ENCODE measurements around the gene BBLN.

BBLN gene

GRCh38 chr9:128192601-128193371 is 32.7 kb downstream of the BBLN start:
- peak; percentile 68 for DNase-seq

DNA sequence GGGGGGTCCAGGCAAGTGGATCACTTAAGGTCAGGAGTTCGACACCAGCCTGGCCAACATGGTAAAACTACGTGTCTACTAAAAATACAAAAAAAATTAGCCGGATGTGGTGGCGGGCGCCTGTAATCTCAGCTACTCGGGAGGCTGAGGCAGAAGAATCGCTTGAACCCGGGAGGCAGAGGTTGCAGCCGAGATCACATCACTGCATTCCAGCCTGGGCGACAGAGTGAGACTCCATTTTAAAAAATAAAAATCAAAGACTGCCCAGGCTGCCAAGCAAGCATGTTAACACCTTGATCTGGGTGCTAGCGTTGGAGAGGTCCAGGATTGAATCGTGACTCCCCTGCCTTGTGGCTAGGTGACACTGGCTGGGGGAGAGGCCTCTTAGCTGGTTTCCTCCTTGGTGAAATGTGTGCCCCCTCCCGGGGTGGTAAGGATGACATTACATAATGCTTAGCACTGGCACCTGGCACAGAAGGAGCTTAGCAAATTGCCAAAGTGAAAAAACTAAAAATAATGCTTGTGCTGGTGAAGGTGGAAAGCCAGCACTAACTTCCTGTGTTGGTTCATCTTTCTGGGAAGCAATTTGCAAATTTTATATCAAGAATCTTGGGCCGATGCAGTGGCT is 33.5 kb downstream of the BBLN start:
- no peak for DNase-seq

DNA sequence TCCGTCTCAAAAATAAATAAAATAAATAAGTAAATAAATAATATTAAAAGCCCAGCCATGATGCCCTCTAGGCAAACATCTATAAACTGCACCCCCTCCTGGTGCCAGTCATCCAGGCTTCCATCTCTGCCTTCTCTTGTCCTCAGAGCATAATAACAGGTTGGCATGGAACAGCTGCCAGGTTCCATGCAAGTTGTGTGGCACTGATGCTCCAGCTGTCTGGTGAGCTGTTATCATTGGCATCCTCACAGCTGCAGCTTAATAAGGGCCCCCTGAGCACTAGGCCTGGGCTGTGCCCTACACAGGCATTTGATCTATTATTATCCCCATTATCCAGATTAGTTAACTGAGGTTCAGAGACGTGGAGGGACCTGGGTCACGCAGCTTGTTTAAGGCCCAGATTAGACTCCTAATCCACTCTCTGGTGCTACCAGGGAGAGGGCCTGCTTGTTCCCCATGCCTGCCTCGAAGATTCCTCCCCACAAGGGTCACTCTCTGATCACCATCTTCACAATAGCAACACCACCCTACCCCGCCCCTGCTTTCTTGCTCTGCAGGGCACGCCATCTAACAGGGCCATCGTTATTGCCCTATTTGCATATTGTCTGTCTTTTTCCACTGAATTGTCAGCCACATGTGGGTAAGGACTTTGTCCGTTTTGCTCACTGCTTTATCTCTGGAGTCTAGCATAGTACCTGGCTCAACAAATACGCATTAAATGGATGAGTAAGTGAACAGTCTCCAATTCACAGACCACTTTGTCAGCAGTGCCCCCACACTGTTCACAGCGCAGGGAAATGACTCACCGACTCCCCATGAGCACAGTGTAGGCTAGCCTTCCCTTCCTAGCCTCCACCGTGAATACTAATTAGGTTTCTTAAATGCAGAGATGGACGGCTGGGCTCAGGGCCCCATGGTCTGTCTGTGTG is 41.6 kb downstream of the BBLN start:
- no peak for DNase-seq

DNA sequence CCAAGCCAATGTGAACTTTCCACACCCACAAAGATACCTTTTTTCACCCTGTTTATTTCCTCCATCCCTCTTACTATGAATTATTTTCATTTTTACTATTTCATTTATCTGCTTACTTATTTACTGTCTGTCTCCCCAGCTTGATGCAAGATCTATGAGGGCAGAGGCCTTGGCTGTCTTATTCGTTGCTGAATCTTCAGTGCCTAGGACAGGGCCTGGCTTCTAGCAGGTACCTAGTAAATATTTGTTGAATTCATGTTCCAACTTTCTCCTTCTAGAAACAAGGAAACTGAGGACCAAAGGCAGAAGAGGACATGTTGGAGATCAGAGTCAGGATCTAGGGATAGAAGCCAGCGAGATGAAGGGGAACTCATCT is 42.6 kb downstream of the BBLN start:
- DNase-seq = no peak

GRCh38 chr9:128203024-128203706 is 43.1 kb downstream of the BBLN start, which contains the start of gene DNM1:
TSS of gene DNM1 (plus strand) at chr9:128203379. CDS start at chr9:128203471, 92 bp downstream.
- peak; percentile 75 for DNase-seq

GRCh38 chr9:128203707-128204551 is 43.9 kb downstream of the BBLN start:
- peak; percentile 26 for DNase-seq

- no peak for DNase-seq
Measured at GRCh38 chr9:128204858-128205257, 44.8 kb downstream of the BBLN start.

DNA sequence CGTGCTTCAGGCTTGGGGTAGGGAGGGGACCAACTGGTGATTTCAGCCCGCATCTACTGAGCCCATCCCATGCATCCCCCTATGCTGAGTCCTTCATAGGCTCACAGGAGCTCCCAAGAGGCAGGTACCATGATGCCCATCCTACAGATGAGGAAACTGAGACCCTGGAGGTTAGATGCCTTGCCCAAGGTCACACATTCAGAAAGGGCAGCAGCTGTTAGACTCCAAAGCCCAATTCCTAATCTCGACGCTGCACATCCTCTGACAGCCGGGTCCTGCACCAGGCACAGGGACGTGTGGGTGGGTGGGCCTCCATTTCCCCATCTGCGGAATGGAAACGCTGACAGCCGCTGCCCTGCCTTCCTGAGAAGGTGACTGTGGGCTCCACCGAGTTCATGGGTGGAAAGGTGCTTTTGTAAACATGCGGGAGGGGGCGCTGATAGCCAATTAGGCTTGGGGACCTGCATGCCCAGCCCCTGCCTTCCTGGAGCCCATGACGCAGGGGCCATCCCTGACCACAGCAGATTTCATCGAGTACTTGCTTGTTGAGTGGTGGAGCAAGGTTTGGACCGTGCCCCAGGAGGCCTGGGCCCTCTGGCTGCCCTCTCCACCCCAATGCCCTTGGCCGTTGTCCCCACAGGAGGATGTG is 45.4 kb downstream of the BBLN start:
- no peak for DNase-seq

GRCh38 chr9:128206484-128206883 is 46.4 kb downstream of the BBLN start:
- no peak for DNase-seq

GRCh38 chr9:128206916-128207910 is 47.1 kb downstream of the BBLN start:
- DNase-seq = no peak

- DNase-seq = no peak
Measured at GRCh38 chr9:128208386-128208785, 48.3 kb downstream of the BBLN start.

DNA sequence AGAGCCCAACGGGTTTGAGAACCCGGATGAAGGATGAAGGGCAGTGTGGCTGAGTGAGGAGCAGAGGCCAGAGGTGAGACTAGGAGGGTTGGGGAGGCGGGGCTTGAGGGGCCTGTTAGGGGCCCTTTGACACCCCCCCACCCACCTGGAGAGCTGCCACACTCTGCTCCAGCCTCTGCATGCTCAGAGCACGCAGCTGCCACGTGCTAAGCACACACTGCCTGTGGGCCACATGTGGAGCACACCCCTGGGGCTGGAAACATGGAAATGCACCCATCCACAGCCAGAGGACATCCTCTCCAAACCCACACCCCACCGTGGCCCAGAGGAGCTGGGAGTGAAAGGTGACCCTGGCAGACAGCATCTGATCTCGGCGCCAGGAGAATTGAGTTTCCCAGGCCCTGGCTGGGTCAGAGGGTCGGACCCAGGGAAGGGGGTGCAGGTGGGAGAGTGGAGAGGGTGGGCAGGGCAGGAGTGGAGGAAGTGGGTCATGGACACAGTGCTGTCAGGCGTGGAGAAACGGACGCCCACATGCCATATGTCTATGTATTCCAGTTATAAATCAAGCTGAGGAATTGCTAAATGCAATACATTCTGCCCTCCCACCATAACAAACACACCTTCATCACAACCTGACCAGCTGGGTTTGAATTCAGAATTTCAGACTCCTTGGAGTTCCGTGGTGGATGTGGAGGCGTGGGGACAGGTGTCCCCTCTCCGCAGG is 49.0 kb downstream of the BBLN start:
- no peak for DNase-seq

DNA sequence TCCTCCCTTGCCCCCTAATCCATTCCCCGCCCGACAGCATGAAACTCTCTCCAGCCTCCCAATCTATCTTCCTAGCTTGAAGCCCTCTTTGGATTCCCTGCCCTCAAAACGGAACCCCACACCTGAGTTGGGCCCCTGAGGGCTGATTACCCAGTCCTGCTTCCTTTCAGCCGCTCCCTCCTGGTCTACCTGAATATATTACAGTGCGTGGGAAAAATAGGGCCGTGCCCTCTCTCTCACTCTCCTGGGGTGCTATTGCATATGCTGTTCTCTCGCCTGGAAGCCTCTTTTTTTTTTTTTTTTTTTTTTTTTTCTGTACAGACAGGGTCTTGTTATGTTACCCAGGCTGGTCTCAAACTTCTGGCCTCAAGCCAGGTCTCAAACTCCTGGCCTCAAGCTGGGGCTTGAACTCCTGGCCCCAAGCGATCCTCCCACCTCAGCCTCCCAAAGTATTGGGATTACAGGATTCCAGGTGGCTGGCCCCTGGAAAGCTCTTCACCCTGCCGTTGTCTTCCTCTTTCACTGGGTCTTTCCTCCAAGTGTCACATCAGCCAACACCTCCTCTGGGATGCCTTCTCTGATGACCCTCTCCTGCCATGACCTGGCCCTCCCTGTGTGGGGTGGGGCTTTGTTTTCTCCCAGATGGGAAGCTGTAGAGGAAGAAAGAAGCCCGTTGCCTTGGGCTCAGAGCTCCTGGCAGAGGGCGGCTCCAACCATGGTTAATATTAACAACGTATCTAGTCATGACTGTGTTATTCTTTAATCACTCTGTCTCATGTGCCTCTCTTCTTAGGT is 51.3 kb downstream of the BBLN start:
- no peak for DNase-seq

GRCh38 chr9:128211981-128212281 is 51.9 kb downstream of the BBLN start:
- DNase-seq = no peak
